Fibroblast of the conjunctiva (primary cell): ENCODE results near the gene AP2A2.

Experiments
- DNase-seq: peaks from one replicate; pipeline ENCODE4 v3.0.0-alpha.2; 2010; ENCODE audit warnings: low read depth

AP2A2 gene

GRCh38 chr11:924406-925157 lies 1.1 kb upstream of the AP2A2 start:
- no peak for DNase-seq

DNA sequence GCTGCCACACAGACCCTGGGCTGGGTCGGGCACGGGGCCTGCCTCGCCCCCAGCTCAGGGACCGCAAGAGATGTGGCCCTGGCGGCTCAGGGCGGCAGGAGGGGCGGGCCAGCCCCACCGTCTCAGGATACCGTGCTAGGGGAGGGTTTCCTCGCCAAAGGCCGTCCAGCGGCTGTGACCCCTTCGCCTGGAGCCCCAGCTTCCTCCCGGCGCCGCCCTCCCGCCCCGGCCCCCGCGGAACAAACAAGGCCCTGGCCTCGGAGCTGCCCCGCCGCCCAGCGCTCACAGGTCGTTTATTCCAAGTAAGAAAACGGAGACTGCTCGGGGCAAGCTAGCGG lies 543 bp upstream of the AP2A2 start:
- DNase-seq = no peak

DNA sequence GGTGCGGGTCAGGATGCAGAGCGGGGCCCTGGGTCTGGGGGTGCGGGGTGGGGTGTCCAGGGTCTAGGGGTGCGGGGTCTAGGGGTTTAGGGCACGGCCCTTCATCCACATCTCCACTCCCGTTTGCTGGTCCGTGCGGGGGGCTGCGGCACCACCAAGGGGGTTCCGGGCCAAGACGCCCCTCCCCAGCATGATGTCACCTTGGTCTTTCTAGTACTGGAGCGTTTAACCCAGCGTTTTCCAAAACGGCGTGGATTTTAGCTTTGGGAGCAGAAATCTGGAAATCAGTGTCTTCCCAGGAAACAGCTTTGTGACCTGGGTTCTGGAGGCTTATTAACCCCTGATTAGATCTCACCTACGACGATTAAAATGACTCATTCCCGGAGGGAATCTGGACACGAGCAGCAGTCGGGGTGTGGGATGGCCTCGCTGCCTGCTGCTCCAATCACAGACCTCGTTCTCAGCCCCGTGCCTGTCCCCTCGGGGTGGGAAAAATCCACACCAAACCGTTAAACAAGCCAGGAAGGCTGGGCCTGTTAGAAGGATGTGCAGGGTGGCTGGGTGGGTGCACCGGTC lies 759 bp downstream of the AP2A2 start:
- DNase-seq = peak; percentile 34

DNA sequence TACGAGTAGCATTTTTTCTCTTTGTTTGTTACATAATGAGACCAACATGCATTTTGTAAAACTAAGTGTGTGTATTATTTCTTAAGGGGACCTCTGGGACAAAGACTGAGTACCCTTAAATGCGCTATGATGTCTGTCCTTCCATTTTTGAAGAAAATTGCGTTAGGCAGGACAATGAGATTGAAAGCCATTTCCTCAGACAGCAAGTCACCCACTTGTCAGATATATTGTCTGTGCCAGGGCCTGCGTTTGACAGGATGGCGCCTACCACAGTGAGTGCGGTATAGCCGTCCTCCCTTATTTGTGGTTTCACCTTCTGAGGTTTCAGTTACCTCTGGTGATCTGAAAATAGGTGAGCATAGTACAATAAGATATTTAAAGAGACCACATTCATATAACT lies 2.2 kb downstream of the AP2A2 start:
- DNase-seq = no peak

GRCh38 chr11:928786-929185 lies 3.1 kb downstream of the AP2A2 start:
- no peak for DNase-seq

DNA sequence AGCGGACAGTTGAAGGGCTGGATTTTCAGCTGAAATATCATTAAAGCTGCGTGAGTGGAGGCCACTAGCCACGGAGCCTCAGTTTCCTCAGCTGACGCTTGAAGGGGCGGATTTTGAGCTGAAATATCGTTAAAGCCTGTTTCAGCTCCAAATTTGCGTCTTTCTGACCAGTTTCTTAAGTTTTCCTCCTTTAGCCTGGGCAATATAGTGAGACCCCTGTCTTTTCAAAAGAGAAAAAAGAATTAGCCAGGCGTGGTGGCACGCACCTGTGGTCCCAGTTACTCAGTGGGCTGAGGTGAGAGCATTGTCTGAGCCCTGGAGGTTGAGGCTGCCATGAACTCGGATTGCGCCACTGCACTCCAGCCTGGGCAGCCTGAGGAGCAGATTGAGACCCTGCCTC lies 3.7 kb downstream of the AP2A2 start:
- DNase-seq = no peak

- no peak for DNase-seq
Observed at GRCh38 chr11:931385-931784, 5.7 kb downstream of the AP2A2 start.

DNA sequence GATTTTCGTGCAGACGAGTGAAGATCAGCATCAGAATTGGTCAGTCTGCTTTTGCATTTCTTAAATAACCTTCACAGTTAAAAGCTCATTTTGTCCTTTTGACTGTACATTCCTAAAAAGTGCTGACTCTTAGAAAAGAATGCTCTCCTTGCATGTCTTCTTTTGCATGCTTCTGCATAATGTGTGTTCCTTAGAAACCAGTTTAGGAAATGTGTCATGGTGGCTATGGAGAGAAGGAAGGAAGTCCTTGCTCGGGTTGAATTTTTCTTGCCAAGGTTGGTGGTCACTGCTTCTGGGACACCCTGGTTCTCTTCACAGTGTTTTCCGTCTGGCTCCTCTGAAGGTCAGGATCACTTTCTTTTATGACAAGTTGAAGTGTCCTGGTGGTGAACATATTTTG lies 6.8 kb downstream of the AP2A2 start:
- DNase-seq = no peak

- no peak for DNase-seq
Observed at GRCh38 chr11:933142-933851, 7.6 kb downstream of the AP2A2 start.

DNA sequence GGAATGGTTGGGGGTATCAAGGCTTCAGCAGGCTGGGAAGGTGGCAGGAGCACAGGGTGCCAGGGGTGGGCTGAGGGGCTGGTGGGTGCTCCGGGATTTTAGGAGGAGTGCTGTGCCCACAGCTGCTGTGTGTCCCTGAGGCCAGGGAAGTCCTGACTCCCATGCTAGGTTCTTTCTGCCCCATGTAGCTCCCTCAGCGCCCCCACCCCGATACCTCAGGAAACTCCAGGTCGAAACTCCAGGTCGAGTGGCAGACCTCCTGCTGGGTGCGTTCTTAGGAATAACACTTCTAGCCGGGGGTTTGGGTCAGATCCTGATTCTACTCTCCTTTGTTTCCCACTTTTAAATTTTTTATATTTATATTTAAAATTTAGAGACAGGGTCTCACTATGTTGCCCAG lies 8.3 kb downstream of the AP2A2 start:
- no peak for DNase-seq

GRCh38 chr11:934527-934926 lies 8.9 kb downstream of the AP2A2 start:
- no peak for DNase-seq

DNA sequence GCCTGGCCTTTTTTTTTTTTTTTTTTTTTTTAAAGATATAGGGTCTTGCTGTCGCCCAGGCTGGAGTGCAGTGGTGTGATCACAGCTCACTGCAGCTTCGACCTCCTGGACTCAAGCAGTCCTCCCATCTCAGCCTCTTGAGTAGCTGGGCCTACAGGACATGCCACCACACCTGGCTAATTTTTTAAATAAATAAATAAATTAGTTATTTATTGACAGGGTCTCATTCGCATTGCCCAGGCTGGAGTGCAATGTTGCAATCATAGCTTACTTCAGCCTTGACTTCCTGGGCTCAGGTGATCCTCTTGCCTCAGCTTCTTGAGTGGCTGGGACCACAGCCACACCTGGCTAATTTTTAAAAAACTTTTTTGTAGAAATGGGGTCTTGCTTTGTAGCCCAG lies 10.5 kb downstream of the AP2A2 start:
- no peak for DNase-seq

- DNase-seq = no peak
Observed at GRCh38 chr11:937841-938261, 12.2 kb downstream of the AP2A2 start.

GRCh38 chr11:940496-941135 lies 14.9 kb downstream of the AP2A2 start:
- no peak for DNase-seq

DNA sequence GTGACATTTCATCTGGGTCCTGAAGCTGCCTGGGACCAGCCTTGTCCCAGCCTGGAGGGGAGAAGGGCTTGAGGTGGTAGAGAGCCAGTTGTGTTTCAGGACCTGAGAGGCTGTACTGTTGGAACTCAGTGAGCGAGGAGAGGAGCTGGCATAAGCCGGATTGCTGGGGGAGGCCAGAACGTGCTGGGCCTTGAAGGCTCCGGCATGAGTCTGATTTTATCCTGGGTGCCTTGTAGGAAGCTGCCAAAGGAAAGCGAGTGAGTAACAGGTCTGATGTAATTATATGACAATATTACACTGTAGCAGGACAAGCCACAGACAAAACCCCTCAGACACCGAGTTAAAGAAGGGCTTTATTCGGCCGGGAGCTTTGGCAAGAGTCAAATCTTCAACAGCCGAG lies 17.2 kb downstream of the AP2A2 start:
- peak; percentile 61 for DNase-seq

GRCh38 chr11:944711-945470 lies 19.2 kb downstream of the AP2A2 start:
- peak; percentile 17 for DNase-seq

GRCh38 chr11:945986-946385 lies 20.3 kb downstream of the AP2A2 start:
- DNase-seq = no peak

DNA sequence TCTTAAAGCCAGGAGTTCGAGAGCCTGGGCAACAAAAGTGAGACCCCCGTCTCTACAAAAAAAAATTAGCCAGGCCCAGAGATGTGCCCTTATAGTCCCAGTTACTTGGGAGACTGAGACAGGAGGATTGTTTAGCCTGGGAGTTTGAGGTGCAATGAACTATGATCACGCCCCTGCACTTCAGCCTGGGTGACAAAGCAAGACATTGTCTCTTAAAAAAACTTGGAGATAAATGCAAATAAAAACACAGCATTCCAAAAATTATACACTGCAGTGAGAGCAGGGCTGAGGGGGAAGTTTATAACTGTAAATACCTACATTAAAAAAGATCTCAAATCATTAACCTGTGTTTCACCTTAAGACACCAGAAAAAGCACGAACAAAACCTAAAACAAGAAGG lies 22.1 kb downstream of the AP2A2 start:
- DNase-seq = no peak

DNA sequence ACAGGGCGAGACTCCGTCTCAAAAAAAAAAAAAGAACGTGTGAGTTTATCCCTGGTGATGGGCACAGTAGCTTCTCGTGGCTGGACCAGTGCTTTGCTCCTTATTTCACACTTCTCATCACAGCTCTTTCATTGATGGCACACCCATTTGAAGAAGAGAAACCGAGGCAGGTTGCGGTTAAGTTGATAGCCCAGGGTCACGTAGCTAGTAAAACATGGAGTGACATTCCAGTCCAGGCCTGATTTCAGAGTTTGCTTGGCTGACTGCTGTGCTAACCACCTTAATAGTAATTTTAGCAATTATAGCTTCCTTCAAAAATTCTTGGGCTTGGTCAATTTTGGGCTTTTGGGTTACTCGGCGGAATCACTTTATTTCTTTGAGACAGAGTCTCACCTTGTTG lies 25.8 kb downstream of the AP2A2 start:
- DNase-seq = no peak

GRCh38 chr11:952406-953385 lies 27.0 kb downstream of the AP2A2 start:
- no peak for DNase-seq

- no peak for DNase-seq
Observed at GRCh38 chr11:953512-953911, 27.8 kb downstream of the AP2A2 start.
